IMR-90 (cell line): Measurements from ENCODE around the gene C4orf33. TPM values are rescaled to one million over a fixed set of nuclear protein-coding genes. Genes with fewer than 3 reads are reported as not detected.

Source experiments
- ATAC-seq: fragments of 200-7000 bp; cut with Tn5 transposase; 2 replicates; pipeline ENCODE4 v1.9.1; 2020; ENCODE audit warnings: low read depth, mild to moderate bottlenecking, moderate library complexity
- BruUV-seq: library from RNA; stranded (reverse); fragments of 400-500 nt; replicated peaks from 2 replicates; lab custom pipeline; 2021; lab: Mats Ljungman, UMichigan
- CTCF ChIA-PET: fragments of 300-600 bp; formaldehyde crosslinking; extraction: SDS; loops from one replicate; lab custom pipeline; 2021; ENCODE audit warnings: antibody characterized with exemption; lab: Yijun Ruan, JAX
- POLR2A ChIA-PET: fragments of 300-600 bp; sonication (Branson Sonifier 250); formaldehyde crosslinking; loops from one replicate; lab custom pipeline; 2022; ENCODE audit warnings: antibody characterized with exemption; ENCODE audit not compliant: unreplicated experiment; lab: Charles Lee
- DNase-seq: peaks from one replicate; pipeline ENCODE4 v3.0.0; 2013
- H2AFZ ChIP-seq: replicated peaks from 2 replicates; pipeline ENCODE3; 2013; ENCODE audit warnings: low read length, mild to moderate bottlenecking; ENCODE audit not compliant: poor library complexity
- H2AK5ac ChIP-seq: 2 replicates; pipeline ENCODE4 v1.6.1; 2013; ENCODE audit warnings: low read depth, low read length, inconsistent platforms
- H2AK9ac ChIP-seq: replicated peaks from 2 replicates; pipeline ENCODE3; 2013; ENCODE audit warnings: mild to moderate bottlenecking, low read depth, low read length, moderate library complexity; ENCODE audit not compliant: poor library complexity
- H2BK120ac ChIP-seq: 2 replicates; pipeline ENCODE4 v1.6.1; 2013; ENCODE audit warnings: low read depth, low read length, inconsistent platforms
- H2BK15ac ChIP-seq: 3 replicates; pipeline ENCODE4 v1.6.1; 2013; ENCODE audit warnings: low read depth, low read length, inconsistent platforms
- H2BK20ac ChIP-seq: 2 replicates; pipeline ENCODE4 v1.6.1; 2013; ENCODE audit warnings: low read depth, mild to moderate bottlenecking, inconsistent platforms, low read length, moderate library complexity
- H2BK5ac ChIP-seq: 2 replicates; pipeline ENCODE4 v1.6.1; 2013; ENCODE audit warnings: mild to moderate bottlenecking, low read depth, low read length, inconsistent platforms; ENCODE audit not compliant: poor library complexity, severe bottlenecking
- H3K14ac ChIP-seq: replicated peaks from 2 replicates; pipeline ENCODE4 v1.6.1; 2013; ENCODE audit warnings: low read depth, low read length, inconsistent platforms
- H3K18ac ChIP-seq: 2 replicates; pipeline ENCODE4 v1.6.1; 2013; ENCODE audit warnings: low read depth, low read length, control low read depth
- H3K23ac ChIP-seq: 2 replicates; pipeline ENCODE4 v1.6.1; 2013; ENCODE audit warnings: low read depth, low read length, inconsistent platforms
- H3K27ac ChIP-seq: 2 replicates; pipeline ENCODE4 v1.5.1; 2013; ENCODE audit warnings: mild to moderate bottlenecking, control low read depth, low read length; ENCODE audit not compliant: insufficient read depth
- H3K27me3 ChIP-seq: 2 replicates; pipeline ENCODE4 v1.6.1; 2013; ENCODE audit warnings: low read length; ENCODE audit not compliant: control insufficient read depth, insufficient read depth
- H3K36me3 ChIP-seq: 2 replicates; pipeline ENCODE4 v1.6.1; 2013; ENCODE audit warnings: low read length, mixed read lengths; ENCODE audit not compliant: control insufficient read depth, insufficient read depth
- H3K4ac ChIP-seq: 2 replicates; pipeline ENCODE4 v1.6.1; 2013; ENCODE audit warnings: low read depth, low read length, inconsistent platforms
- H3K4me1 ChIP-seq: 2 replicates; pipeline ENCODE4 v1.6.1; 2013; ENCODE audit warnings: low read length, mixed read lengths; ENCODE audit not compliant: control insufficient read depth, insufficient read depth
- H3K4me2 ChIP-seq: 2 replicates; pipeline ENCODE4 v1.6.1; 2013; ENCODE audit warnings: low read depth, mild to moderate bottlenecking, control low read depth, low read length, moderate library complexity
- H3K4me3 ChIP-seq: 2 replicates; pipeline ENCODE4 v1.5.1; 2013; ENCODE audit warnings: low read depth, mild to moderate bottlenecking, control low read depth, low read length, moderate library complexity; ENCODE audit not compliant: insufficient read depth
- H3K56ac ChIP-seq: 2 replicates; pipeline ENCODE4 v1.6.1; 2013; ENCODE audit warnings: low read length, inconsistent platforms; ENCODE audit not compliant: insufficient read depth; ENCODE audit errors: extremely low read depth
- H3K79me1 ChIP-seq, 2 experiments: 2 replicates each; pipeline ENCODE4 v1.6.1; 2013; ENCODE audit warnings: low read length in 2 of 2, inconsistent platforms in 1 of 2, low read depth in 1 of 2
- H3K9ac ChIP-seq: 2 replicates; pipeline ENCODE4 v1.6.1; 2013; ENCODE audit warnings: low read depth, low read length, control low read depth
- H3K9me1 ChIP-seq: 2 replicates; pipeline ENCODE4 v1.6.1; 2013; ENCODE audit warnings: low read length, inconsistent platforms; ENCODE audit not compliant: insufficient read depth
- H3K9me3 ChIP-seq: 2 replicates; pipeline ENCODE4 v1.6.1; 2013; ENCODE audit warnings: low read length; ENCODE audit not compliant: control insufficient read depth, insufficient read depth
- H4K20me1 ChIP-seq: 2 replicates; pipeline ENCODE4 v1.6.1; 2013; ENCODE audit warnings: low read length, inconsistent platforms; ENCODE audit not compliant: insufficient read depth
- H4K5ac ChIP-seq: 2 replicates; pipeline ENCODE4 v1.6.1; 2013; ENCODE audit warnings: mild to moderate bottlenecking, low read depth, low read length, control low read depth
- H4K8ac ChIP-seq, 2 experiments: 2 replicates each; pipeline ENCODE4 v1.6.1; 2013; ENCODE audit warnings: low read depth in 2 of 2, low read length in 2 of 2, control low read depth in 1 of 2, inconsistent platforms in 1 of 2
- H4K91ac ChIP-seq: 2 replicates; pipeline ENCODE4 v1.6.1; 2013; ENCODE audit warnings: low read depth, low read length, inconsistent platforms; ENCODE audit not compliant: insufficient read depth
- CEBPB ChIP-seq: IDR thresholded peaks from 2 replicates; pipeline ENCODE4 v1.6.1; 2012; ENCODE audit warnings: low read depth, low read length, improper control_type of control experiment
- CHD1 ChIP-seq: IDR thresholded peaks from 2 replicates; pipeline ENCODE4 v1.6.1; 2012; ENCODE audit warnings: low read depth, low read length, improper control_type of control experiment
- CTCF ChIP-seq: conservative IDR thresholded peaks from 2 replicates; pipeline ENCODE4 v1.5.1; 2012; ENCODE audit warnings: mild to moderate bottlenecking, low read depth, low read length, improper control_type of control experiment
- FOS ChIP-seq: fragments of 150-350 bp; IDR thresholded peaks from 2 replicates; pipeline ENCODE4 v1.6.1; 2016; ENCODE audit warnings: low read depth, low read length
- MAFK ChIP-seq: IDR thresholded peaks from 2 replicates; pipeline ENCODE4 v1.6.1; 2012; ENCODE audit warnings: low read depth, low read length, improper control_type of control experiment
- MXI1 ChIP-seq: IDR thresholded peaks from 2 replicates; pipeline ENCODE4 v1.6.1; 2012; ENCODE audit warnings: low read depth, mild to moderate bottlenecking, low read length, moderate library complexity, borderline replicate concordance
- NFE2L2 ChIP-seq: fragments of 150-350 bp; IDR thresholded peaks from 2 replicates; pipeline ENCODE4 v1.6.1; 2016; ENCODE audit warnings: low read depth, mild to moderate bottlenecking, low read length
- POLR2A ChIP-seq: IDR thresholded peaks from 2 replicates; pipeline ENCODE4 v1.6.1; 2012; ENCODE audit warnings: mild to moderate bottlenecking, low read depth, low read length
- RCOR1 ChIP-seq: IDR thresholded peaks from 2 replicates; pipeline ENCODE4 v1.6.1; 2012; ENCODE audit warnings: mild to moderate bottlenecking, low read length, improper control_type of control experiment; ENCODE audit not compliant: insufficient replicate concordance
- WGBS, 2 experiments: methylation state at CpG; one replicate each; pipeline versions ENCODE4 v1.1.5 to v1.1.7; 2013; ENCODE audit warnings: missing lambda C conversion rate in 2 of 2; ENCODE audit not compliant: insufficient read length in 1 of 2; ENCODE audit errors: extremely low coverage in 2 of 2; 5-methylcytosine and 5-hydroxymethylcytosine counted together
- dilution Hi-C: fragments of 300-500 bp; cut with HindIII; formaldehyde crosslinking; loops from one replicate; pipeline ENCODE4 v1.14.3; 2018; ENCODE audit warnings: low sequenced_read_pairs; ENCODE audit not compliant: unreplicated experiment
- in situ Hi-C: fragments of 300-500 bp; cut with MboI; formaldehyde crosslinking; loops from 3 replicates; pipeline ENCODE4 v1.14.3; 2019; ENCODE audit warnings: low sequenced_read_pairs, inconsistent platforms, mixed read lengths
- intact Hi-C: fragments of 100-400 bp; cut with micrococcal nuclease; formaldehyde crosslinking; loops from 2 replicates; pipeline ENCODE4 v1.10.0; 2022
- polyA plus RNA-seq, 3 experiments: library from polyadenylated mRNA; depleted of rRNA; stranded (reverse); fragments of >200 nt; gene quantifications; 2 replicates each; pipeline ENCODE4 v1.2.3, GENCODE V29; 2012; ENCODE audit warnings: low replicate concordance in 1 of 3
- total RNA-seq: library from RNA; depleted of rRNA; stranded (reverse); fragments of >200 nt; gene quantifications from 2 replicates; pipeline ENCODE4 v1.2.3, GENCODE V29; 2012

Gene C4orf33
- total and polyA plus RNA-seq, 2 of the 4 experiments (the other 2 are of a cell fraction): 4.7 to 5.3 TPM

DNA sequence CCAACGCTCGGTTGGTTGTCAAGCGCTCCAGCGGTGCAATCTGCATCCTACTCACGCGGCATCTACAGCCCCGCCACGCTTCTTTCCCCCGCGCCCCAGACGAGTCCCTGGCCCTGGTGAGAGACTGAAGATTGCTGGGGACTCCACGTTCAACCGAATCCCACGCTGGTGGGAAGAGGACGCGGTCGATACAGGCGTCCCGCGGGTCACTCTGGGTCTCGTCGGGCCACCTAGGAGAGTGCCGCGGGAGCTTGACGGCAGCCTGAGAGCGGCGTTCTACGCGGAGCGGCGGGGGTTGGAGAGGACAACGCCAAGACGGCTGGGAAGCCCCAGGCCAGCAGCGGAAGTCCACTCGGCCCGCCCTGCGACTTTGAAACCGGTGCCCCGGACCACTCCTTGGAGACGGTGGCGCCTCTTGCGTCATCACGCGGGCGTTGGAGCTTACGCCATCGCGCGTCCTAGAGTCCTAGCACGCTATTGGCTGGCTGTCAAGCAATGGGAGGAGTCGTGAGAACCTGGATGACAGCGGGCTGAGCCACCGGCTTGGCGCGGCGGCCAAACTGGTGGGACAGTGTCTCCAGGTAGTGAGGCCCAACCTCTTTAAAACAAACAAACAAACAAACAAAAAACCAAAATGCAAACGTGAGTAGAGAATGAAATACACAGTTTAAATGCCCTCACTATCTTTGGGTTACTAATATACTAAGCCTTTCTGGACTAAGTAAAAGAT is 2.6 kb upstream of the C4orf33 start, which contains the start of gene SCLT1:
Gene SCLT1 (minus strand): TSS at position 349 of the 730 bp plus-strand sequence. CDS start 436 bp downstream, outside the sequence.
- Histone ChIP-seq H2AK9ac (no peak within 1 kb of the TSS), H3K27me3 (no peaks in the 10 kb centered on the region), H3K36me3 (no peaks in the 10 kb centered on the region), H2BK15ac (no peak within 1 kb of the TSS), H3K27ac (peak within 1 kb of the TSS; percentile 86), H3K4me2 (peak within 1 kb of the TSS; percentile 88), H2BK5ac (peak within 1 kb of the TSS; percentile 68), H2AFZ (peak within 1 kb of the TSS; percentile 91), H3K4ac (peak within 1 kb of the TSS; percentile 43), H2BK20ac (no peak within 1 kb of the TSS), H3K4me1 (no peaks in the 10 kb centered on the region), H4K5ac (no peak within 1 kb of the TSS), H3K23ac (peak within 1 kb of the TSS; percentile 70), H4K91ac (peak within 1 kb of the TSS; percentile 61), H3K14ac (peak within 1 kb of the TSS; percentile 50), H3K9me1 (no peaks in the 10 kb centered on the region), H4K8ac (peak within 1 kb of the TSS in 1 of 2 experiments; percentile 56; a peak in 1 of 4 replicates), H3K9ac (peak within 1 kb of the TSS; percentile 77), H4K20me1 (no peaks in the 10 kb centered on the region), H2AK5ac (no peak within 1 kb of the TSS), H3K79me1 (peaks cover 16% of the 10 kb centered on the region in 2 experiments; a peak in 3 of 4 replicates), H3K4me3 (peak within 1 kb of the TSS; percentile 87), H2BK120ac (peak within 1 kb of the TSS; percentile 66), H3K9me3 (no peaks in the 10 kb centered on the region), H3K56ac (peak within 1 kb of the TSS; percentile 77; the same call in 1 of the 2 replicates), H3K18ac (peak within 1 kb of the TSS; percentile 41)
- BruUV-seq: no TSS peak
- peak; percentile 99 for DNase-seq
- intact Hi-C loops: loop anchor here (1.0 to 10.0 kb wide), 6 partner anchors 221 to 899 kb away; partner anchors contain the start of gene PGRMC2
- TF ChIP-seq NFE2L2 (no peak), CTCF (no peak), CHD1 (no peak), FOS (no peak; the same call in none of the 2 replicates), RCOR1 (no peak), MAFK (no peak), CEBPB (peak; percentile 100), POLR2A (peak; percentile 93), MXI1 (peak; percentile 65; the same call in 1 of the 2 replicates)
- 1% methylated on average over 34 of the region's 57 CpGs; no CpG with 5 or more reads in 1 of the 2 experiments for WGBS, 2 experiments
- CTCF ChIA-PET: interaction anchor here (1.3 kb wide), 1 partner anchor 17 kb away, joined by 4 read pairs; no protein-coding TSS in a partner anchor
- dilution Hi-C loops: no loop called here
- ATAC-seq: peak; percentile 96
- POLR2A ChIA-PET: no interaction called here
- in situ Hi-C loops: loop anchor here (10.0 kb wide), 1 partner anchor 219 kb away; no protein-coding TSS in a partner anchor
